Measurements from ENCODE around the gene CAVIN1.
"Not testable (repeated sequence)": the region's sequence is repeated elsewhere in the genome, so short reads cannot be mapped to it uniquely, and the experiment has no call there.

CAVIN1 gene

DNA sequence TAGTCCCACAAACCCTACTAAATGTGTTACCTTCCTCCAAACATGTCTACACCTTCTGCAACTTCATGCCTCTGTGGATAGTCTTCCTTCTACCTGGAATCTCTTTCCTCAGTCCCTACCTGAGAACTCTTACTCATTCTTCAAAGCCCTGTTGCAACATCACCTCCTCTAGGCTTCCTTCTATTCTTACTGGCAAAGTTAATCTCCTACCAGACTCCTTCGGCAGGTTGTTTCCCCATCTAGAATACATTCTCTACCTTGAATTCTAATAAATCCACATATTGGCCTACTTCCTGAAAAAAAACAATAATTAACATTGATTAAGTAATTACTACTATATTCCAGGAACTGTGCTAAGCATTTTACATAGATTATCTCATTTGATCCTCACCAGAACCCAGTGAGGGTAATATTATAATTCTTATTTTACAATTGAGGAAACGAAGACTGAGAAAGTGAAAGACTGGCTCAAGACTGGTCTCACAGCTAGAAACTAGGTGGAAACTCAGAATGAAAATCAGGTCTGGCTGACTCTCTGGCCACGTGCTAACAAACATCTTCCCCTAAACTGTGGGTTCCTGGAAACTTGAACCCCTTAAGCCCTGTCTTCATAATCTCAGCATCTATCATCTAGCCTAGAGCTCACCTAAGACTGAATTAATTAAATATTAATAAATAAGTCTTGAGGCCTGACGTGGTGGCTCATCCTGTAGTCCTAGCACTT, 30.2 kb downstream of the CAVIN1 start:
- H3K4me3 ChIP-seq (ENCODE audit: low read depth, low read length) = no peak overlapping the region
- TF ChIP-seq, protein P1, sequence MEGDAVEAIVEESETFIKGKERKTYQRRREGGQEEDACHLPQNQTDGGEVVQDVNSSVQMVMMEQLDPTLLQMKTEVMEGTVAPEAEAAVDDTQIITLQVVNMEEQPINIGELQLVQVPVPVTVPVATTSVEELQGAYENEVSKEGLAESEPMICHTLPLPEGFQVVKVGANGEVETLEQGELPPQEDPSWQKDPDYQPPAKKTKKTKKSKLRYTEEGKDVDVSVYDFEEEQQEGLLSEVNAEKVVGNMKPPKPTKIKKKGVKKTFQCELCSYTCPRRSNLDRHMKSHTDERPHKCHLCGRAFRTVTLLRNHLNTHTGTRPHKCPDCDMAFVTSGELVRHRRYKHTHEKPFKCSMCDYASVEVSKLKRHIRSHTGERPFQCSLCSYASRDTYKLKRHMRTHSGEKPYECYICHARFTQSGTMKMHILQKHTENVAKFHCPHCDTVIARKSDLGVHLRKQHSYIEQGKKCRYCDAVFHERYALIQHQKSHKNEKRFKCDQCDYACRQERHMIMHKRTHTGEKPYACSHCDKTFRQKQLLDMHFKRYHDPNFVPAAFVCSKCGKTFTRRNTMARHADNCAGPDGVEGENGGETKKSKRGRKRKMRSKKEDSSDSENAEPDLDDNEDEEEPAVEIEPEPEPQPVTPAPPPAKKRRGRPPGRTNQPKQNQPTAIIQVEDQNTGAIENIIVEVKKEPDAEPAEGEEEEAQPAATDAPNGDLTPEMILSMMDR (IDR thresholded peaks at IDR 0.05; ENCODE audit: low read depth, low read length, missing control alignments) = no peak
- in situ Hi-C loops (cut with HindIII; ENCODE audit: low sequenced_read_pairs) = no loop called here
- DNase-seq (ENCODE audit: low read depth) = no peak

DNA sequence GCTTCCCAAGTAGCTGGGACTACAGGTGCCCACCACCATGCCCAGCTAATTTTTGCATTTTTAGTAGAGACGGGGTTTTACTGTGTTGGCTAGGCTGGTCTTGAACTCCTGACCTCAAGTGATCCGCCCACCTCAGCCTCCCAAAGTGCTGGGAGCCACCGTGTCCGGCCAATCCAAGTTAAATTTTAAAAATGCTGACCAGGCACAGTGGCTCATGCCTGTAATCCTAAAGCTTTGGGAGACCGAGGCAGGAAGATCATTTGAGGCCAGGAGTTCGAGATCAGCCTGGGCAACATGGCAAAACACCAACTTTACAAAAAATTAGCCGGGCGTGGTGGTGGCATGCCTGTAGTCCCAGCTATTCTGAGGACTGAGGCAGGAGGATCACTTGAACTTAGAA, 31.6 kb downstream of the CAVIN1 start:
- DNase-seq (ENCODE audit: low read depth); in situ Hi-C loops (cut with HindIII; ENCODE audit: low sequenced_read_pairs): not testable (repeated sequence)

DNA sequence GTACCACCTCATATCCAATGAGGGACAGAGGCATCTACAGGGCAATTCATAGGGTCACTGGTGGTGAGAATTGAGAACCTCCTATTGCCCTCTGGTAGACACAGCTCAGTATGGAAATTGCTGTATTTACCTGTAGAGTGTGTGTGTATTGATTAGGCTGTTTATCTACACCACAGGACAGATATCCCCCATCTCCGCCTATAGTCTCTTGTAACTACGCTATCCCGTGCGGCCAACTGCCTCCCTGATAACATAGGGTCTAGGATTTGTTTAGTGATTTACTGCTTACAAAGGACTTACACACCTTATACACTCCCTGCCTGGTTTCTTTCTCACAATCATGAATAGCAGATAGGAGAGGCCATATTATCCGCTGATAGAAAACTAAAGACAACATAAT, 33.2 kb downstream of the CAVIN1 start:
- no peak overlapping the region for H3K4me3 ChIP-seq (ENCODE audit: low read depth, low read length)
- in situ Hi-C loops (cut with HindIII; ENCODE audit: low sequenced_read_pairs) = no loop called here
- TF ChIP-seq, protein P1 (IDR thresholded peaks at IDR 0.05; ENCODE audit: low read depth, low read length, missing control alignments) = no peak
- no peak for DNase-seq (ENCODE audit: low read depth)

More for the DNA sequence above, 31.6 kb downstream of the CAVIN1 start:
- not testable (repeated sequence) for H3K4me3 ChIP-seq (ENCODE audit: low read depth, low read length)

DNA sequence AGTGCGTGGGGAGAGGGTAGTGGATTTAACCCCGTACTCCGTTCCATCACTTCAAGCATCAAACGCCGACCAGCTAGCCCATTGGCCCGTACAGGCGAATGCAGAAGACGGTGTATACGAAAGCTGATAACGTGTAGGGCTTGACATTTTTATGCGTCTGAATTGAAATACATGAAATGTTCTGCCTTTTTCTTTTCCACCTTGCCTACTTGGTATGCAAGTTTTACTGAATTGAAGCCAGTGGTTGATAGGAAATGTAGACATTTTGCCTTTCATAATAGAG, 34.0 kb downstream of the CAVIN1 start:
- H3K4me3 ChIP-seq (ENCODE audit: low read depth, low read length) = peak overlapping the region; percentile 19
- TF ChIP-seq, protein P1 (IDR thresholded peaks at IDR 0.05; ENCODE audit: low read depth, low read length, missing control alignments) = no peak
- no peak for DNase-seq (ENCODE audit: low read depth)
- in situ Hi-C loops (cut with HindIII; ENCODE audit: low sequenced_read_pairs) = no loop called here

DNA sequence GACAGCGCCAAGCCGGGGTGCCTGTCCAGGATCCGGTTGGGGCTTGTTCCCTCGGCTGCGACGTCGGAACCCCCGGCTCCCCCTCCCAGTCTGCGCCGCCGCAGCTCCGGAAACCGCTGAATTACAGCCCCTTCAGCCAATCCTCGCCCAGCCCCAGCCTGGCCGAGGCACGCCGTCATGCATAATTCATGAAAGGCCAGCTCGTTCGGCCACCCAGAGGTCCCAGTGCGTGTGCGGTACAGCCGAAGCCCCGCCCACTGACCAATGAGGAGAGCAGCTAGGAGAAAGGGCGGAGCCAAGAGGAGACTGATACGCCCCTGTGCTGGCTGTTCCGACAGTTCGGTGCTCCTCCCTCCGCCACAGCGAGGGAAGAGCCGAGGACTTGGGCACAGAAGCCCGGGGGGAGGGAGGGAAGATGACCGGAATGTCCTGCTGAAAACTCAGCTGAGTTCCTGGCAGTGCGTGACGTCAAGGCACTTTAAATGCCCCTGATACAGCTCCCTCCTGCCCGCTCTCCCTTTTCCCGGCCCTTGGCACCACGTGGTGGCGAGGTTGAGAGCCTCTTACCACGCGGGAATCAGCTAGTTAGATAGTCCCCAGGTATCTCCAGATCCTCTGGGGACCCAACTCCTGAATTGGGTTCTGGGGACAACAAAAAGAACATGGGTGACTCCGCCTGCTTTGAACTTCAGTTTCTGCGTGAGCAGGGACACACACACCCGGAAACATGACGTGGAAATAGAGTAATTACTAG, 34.5 kb downstream of the CAVIN1 start, which contains the start of gene STAT3:
Gene STAT3, minus strand, starts transcription at position 62 of the 754 bp plus-strand sequence. CDS start 39,926 bp downstream, outside the sequence.
- TF ChIP-seq, protein P1 (IDR thresholded peaks at IDR 0.05; ENCODE audit: low read depth, low read length, missing control alignments) = no peak
- in situ Hi-C loops (cut with HindIII; ENCODE audit: low sequenced_read_pairs) = no loop called here
- H3K4me3 ChIP-seq (ENCODE audit: low read depth, low read length) = peak within 1 kb of the TSS; percentile 70
- peak; percentile 100 for DNase-seq (ENCODE audit: low read depth)

DNA sequence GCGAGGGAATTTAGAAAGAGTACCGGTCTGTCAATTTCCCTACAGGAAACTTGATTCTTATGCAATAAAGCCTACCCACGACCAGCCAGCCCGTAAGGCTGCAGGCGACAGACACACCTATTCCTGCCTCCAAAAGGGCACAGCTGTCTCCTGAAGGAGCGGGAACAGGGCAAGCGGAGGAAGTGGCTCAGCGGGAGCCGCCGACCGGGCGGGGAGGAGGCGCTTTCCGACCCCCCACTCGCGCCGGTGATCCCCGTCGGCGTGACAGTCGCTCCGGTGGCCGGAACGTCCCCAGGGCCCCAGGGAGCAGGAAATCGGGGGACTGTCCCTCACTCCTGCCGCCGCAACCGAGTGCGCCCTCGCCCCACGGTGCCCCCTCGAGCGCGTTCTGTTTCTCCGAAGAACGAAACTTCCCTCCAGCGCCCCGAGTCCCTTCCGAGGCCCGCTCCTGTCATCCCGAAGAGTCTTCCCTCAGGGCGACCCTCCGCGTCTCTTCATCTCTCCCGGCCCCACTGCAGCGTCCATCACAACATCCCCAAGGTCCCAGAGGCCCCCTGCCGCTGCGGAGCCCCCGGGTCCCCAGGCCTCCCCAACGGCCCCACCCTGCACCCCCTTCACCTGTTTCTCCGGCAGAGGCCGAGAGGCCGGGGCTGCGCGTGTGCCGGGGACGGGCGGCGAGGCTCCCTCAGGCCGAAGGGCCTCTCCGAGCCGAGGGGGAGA, 35.2 kb downstream of the CAVIN1 start:
- peak overlapping the region; percentile 70 for H3K4me3 ChIP-seq (ENCODE audit: low read depth, low read length)
- TF ChIP-seq, protein P1 (IDR thresholded peaks at IDR 0.05; ENCODE audit: low read depth, low read length, missing control alignments) = no peak
- in situ Hi-C loops (cut with HindIII; ENCODE audit: low sequenced_read_pairs) = no loop called here
- DNase-seq (ENCODE audit: low read depth) = no peak

All from astrocyte of the cerebellum (primary cell).